Stomach (tissue), 4 donors: ENCODE measurements around the gene MSX1.

Source experiments
- EP300 ChIP-seq: sonication (generic); formaldehyde crosslinking; IDR thresholded peaks from one replicate; pipeline ENCODE4 v1.6.1; 2017; ENCODE audit warnings: antibody characterized with exemption
- POLR2A ChIP-seq, 4 donors: fragments of 450-650 bp; IDR thresholded peaks; one replicate each; pipeline ENCODE4 v1.6.1; 2016; ENCODE audit warnings: antibody characterized with exemption in 4 of 4, control low read depth in 2 of 4, mild to moderate bottlenecking in 1 of 4, moderate library complexity in 1 of 4
- POLR2AphosphoS5 ChIP-seq, 3 donors: sonication (generic); formaldehyde crosslinking; IDR thresholded peaks; one replicate each; pipeline ENCODE4 v1.6.1; 2016; ENCODE audit warnings: antibody characterized with exemption in 3 of 3
- TF ChIP-seq, protein P1 (sequence below), 7 experiments: fragments of 450-650 bp in 4 of 7; fragments of 200-600 bp in 3 of 7; sonication (generic) in 3 of 7; IDR thresholded peaks; one replicate each; pipeline ENCODE4 v1.5.1; 2016 to 2019; ENCODE audit warnings: antibody characterized with exemption in 7 of 7, control low read depth in 2 of 7, mild to moderate bottlenecking in 1 of 7

DNA sequence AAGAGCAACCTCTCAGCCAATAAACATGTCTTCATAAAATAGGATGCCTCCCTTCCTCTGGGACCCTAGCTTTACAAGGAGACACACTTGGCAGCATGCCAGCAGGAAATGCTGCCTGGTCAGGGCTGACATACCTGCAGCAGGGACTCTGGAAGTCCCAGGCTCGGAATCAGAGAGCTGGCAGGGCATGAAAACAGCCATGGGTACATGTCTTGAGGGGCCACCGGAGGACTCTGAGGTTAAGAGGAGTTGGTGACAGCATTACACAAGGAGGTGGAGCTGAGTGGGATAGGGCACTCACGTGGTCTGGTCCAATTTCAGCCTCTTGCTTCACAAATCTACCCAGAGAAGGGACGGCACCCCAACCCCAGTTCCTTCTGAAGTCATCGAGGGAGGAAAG, 15.7 kb downstream of the MSX1 start:
- TF ChIP-seq, protein P1, sequence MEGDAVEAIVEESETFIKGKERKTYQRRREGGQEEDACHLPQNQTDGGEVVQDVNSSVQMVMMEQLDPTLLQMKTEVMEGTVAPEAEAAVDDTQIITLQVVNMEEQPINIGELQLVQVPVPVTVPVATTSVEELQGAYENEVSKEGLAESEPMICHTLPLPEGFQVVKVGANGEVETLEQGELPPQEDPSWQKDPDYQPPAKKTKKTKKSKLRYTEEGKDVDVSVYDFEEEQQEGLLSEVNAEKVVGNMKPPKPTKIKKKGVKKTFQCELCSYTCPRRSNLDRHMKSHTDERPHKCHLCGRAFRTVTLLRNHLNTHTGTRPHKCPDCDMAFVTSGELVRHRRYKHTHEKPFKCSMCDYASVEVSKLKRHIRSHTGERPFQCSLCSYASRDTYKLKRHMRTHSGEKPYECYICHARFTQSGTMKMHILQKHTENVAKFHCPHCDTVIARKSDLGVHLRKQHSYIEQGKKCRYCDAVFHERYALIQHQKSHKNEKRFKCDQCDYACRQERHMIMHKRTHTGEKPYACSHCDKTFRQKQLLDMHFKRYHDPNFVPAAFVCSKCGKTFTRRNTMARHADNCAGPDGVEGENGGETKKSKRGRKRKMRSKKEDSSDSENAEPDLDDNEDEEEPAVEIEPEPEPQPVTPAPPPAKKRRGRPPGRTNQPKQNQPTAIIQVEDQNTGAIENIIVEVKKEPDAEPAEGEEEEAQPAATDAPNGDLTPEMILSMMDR (IDR thresholded peaks at IDR 0.05), result no peak
- TF ChIP-seq POLR2A (IDR thresholded peaks at IDR 0.05) (no peak), POLR2AphosphoS5 (IDR thresholded peaks at IDR 0.05) (no peak), EP300 (no peak)
